GM19239 (cell line): ENCODE results near the gene ZNF705A.
"Not testable (repeated sequence)": the region's sequence is repeated elsewhere in the genome, so short reads cannot be mapped to it uniquely, and the experiment has no call there.

Source experiments
- DNase-seq: peaks from one replicate; pipeline ENCODE4 v3.0.0; 2011; ENCODE audit warnings: low spot score; ENCODE audit not compliant: insufficient read length
- FAIRE-seq: peaks from 2 replicates; lab custom pipeline; 2011; peaks lifted over from hg19 to GRCh38; lab: Jason Lieb, UNC

Gene ZNF705A

GRCh38 chr12:8156845-8157244 is at the start of gene ZNF705A:
ZNF705A (plus strand) TSS chr12:8157015; CDS start chr12:8172626, 15,611 bp downstream.
- no peak for FAIRE-seq

GRCh38 chr12:8108808-8109398 is 47.9 kb upstream of the ZNF705A start:
- peak; percentile 90 for FAIRE-seq
- DNase-seq, result peak; percentile 45

More at GRCh38 chr12:8156845-8157244, at the start of gene ZNF705A:
- DNase-seq, result no peak

- FAIRE-seq, DNase-seq: not testable (repeated sequence)
Measured at GRCh38 chr12:8113117-8113516, 43.7 kb upstream of the ZNF705A start.

GRCh38 chr12:8120072-8120713 is 36.6 kb upstream of the ZNF705A start:
- DNase-seq (no peak), FAIRE-seq (no peak)

GRCh38 chr12:8123124-8123912 is 33.5 kb upstream of the ZNF705A start, which contains the start of gene CLEC4A:
CLEC4A (plus strand) TSS chr12:8123617; CDS start chr12:8123879, 262 bp downstream.
- no peak for DNase-seq
- FAIRE-seq, result peak; percentile 26

GRCh38 chr12:8127138-8127537 is 29.7 kb upstream of the ZNF705A start:
- DNase-seq (no peak), FAIRE-seq (no peak)

GRCh38 chr12:8133636-8134397 is 23.0 kb upstream of the ZNF705A start:
- peak; percentile 91 for FAIRE-seq
- not testable (repeated sequence) for DNase-seq

GRCh38 chr12:8134398-8134930 is 22.4 kb upstream of the ZNF705A start:
- not testable (repeated sequence) for DNase-seq, FAIRE-seq

- not testable (repeated sequence) for FAIRE-seq, DNase-seq
Measured at GRCh38 chr12:8141647-8142046, 15.2 kb upstream of the ZNF705A start.

GRCh38 chr12:8143261-8143660 is 13.6 kb upstream of the ZNF705A start:
- DNase-seq, result no peak
- FAIRE-seq, result no peak

- FAIRE-seq, result no peak
- no peak for DNase-seq
Measured at GRCh38 chr12:8145754-8146441, 10.9 kb upstream of the ZNF705A start.

GRCh38 chr12:8146442-8146771 is 10.4 kb upstream of the ZNF705A start:
- FAIRE-seq, result no peak
- DNase-seq, result no peak

- DNase-seq, result no peak
- no peak for FAIRE-seq
Measured at GRCh38 chr12:8154526-8154925, 2.3 kb upstream of the ZNF705A start.

GRCh38 chr12:8156416-8156815 is 399 bp upstream of the ZNF705A start:
- DNase-seq (no peak), FAIRE-seq (no peak)

- no peak for FAIRE-seq
- DNase-seq, result no peak
Measured at GRCh38 chr12:8157484-8158198, 826 bp downstream of the ZNF705A start.

GRCh38 chr12:8172911-8173310 is 16.1 kb downstream of the ZNF705A start:
- DNase-seq, FAIRE-seq: not testable (repeated sequence)

- FAIRE-seq, result not testable (repeated sequence)
- DNase-seq, result peak; percentile 44
Measured at GRCh38 chr12:8179989-8180585, 23.3 kb downstream of the ZNF705A start.

GRCh38 chr12:8181271-8181670 is 24.5 kb downstream of the ZNF705A start:
- DNase-seq, FAIRE-seq: not testable (repeated sequence)
